ENCODE results near the gene HSD17B2. TPM values are rescaled to one million over a fixed set of nuclear protein-coding genes. Genes with fewer than 3 reads are reported as not detected.

HSD17B2 gene
- polyA plus RNA-seq, 3 donors = not detected

DNA sequence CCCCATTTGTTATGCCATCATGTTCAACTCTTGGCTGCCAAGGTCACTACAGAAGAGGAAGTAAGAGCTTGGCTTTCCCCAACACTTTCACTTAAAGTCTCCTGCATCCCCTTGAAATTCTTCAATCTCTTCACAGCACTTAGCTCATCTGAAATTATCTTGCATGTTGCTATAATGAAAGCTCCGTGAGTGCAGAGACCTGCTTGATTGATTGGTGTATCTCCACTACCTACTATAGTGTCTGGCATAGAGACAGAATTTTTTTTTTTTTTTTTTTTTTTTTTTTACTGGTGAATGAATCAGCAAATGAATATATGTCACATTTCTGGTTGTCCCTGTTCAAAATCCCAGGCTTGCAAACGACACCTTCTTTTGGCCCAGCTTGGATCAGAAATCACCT is 21.9 kb upstream of the HSD17B2 start:
- H4K20me1 ChIP-seq (ENCODE audit: insufficient read depth, low read length) = no peaks in the 10 kb centered on the region
- H2AFZ ChIP-seq (ENCODE audit: insufficient read depth, low read depth, low read length, poor library complexity, severe bottlenecking) = no peak overlapping the region
- no peak overlapping the region for H3K4me2 ChIP-seq (replicated peaks; ENCODE audit: extremely low read depth, low read length, poor library complexity, severe bottlenecking)
- TF ChIP-seq, protein P1, sequence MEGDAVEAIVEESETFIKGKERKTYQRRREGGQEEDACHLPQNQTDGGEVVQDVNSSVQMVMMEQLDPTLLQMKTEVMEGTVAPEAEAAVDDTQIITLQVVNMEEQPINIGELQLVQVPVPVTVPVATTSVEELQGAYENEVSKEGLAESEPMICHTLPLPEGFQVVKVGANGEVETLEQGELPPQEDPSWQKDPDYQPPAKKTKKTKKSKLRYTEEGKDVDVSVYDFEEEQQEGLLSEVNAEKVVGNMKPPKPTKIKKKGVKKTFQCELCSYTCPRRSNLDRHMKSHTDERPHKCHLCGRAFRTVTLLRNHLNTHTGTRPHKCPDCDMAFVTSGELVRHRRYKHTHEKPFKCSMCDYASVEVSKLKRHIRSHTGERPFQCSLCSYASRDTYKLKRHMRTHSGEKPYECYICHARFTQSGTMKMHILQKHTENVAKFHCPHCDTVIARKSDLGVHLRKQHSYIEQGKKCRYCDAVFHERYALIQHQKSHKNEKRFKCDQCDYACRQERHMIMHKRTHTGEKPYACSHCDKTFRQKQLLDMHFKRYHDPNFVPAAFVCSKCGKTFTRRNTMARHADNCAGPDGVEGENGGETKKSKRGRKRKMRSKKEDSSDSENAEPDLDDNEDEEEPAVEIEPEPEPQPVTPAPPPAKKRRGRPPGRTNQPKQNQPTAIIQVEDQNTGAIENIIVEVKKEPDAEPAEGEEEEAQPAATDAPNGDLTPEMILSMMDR (IDR thresholded peaks at IDR 0.05) = no peak
- Mint-ChIP-seq H3K9me3 (peaks cover 28 to 51% (median 39%) of the 10 kb centered on the region in 7 donors), H3K27ac (no peak overlapping the region), H3K4me3 (no peak overlapping the region), H3K4me1 (peaks cover 11% of the 10 kb centered on the region), H3K36me3 (peaks cover 2 to 3% of the 10 kb centered on the region in 2 donors), H3K27me3 (ENCODE audit: low read depth in 3 of 3) (peaks cover 10 to 21% (median 18%) of the 10 kb centered on the region in 3 donors)
- H3K4me1 ChIP-seq (ENCODE audit: control insufficient read depth in 1 of 2, insufficient read depth in 2 of 2, low read length in 2 of 2) = peaks cover 0 to 6% of the 10 kb centered on the region in 2 donors
- peaks cover 3 to 21% of the 10 kb centered on the region in 2 donors for H3K27me3 ChIP-seq (ENCODE audit: control insufficient read depth in 2 of 2, insufficient read depth in 2 of 2, low read length in 2 of 2)
- peaks cover 25 to 39% of the 10 kb centered on the region in 2 donors for H3K9me3 ChIP-seq (replicated peaks in 1 of 2; ENCODE audit: control insufficient read depth in 1 of 2, insufficient read depth in 1 of 2, low read length in 2 of 2)
- no peak overlapping the region for H3K27ac ChIP-seq (ENCODE audit: low read depth in 1 of 2, low read length in 2 of 2)
- no CpG with 5 or more reads among the region's 2 CpGs for WGBS (ENCODE audit: insufficient coverage)
- H3K79me2 ChIP-seq (ENCODE audit: insufficient read depth, low read length) = no peaks in the 10 kb centered on the region
- no peak overlapping the region for H3K9ac ChIP-seq (ENCODE audit: insufficient read depth, low read length, poor library complexity, severe bottlenecking)
- H3K4me3 ChIP-seq (replicated peaks in 1 of 3; ENCODE audit: low read depth in 2 of 3, low read length in 3 of 3) = no peak overlapping the region
- intact Hi-C loops (cut with micrococcal nuclease) = no loop called here
- DNase-seq = no peak
- no peaks in the 10 kb centered on the region for H3K36me3 ChIP-seq (replicated peaks in 1 of 2; ENCODE audit: control insufficient read depth in 1 of 2, insufficient read depth in 2 of 2, low read length in 2 of 2)

DNA sequence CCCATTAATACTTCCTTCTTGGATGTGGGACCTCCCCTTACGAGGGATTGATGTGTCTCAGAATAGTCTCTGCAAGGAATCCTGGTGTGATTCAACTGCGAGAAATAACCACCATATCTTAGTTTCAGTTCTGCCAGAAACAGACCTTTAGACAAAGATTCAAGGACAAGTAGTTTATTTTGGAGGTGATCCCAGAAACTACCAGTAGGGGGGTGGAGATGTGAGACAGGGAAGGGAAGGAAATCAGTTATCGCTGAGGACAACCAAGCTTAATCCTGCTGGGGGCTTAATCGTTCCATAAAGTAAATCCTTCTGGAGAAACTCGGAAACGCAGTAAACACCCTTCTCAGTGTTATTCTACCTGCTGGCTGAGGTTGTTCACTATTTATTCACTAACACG is 18.8 kb upstream of the HSD17B2 start:
- TF ChIP-seq, protein P1 (IDR thresholded peaks at IDR 0.05) = peak; percentile 58
- H3K79me2 ChIP-seq (ENCODE audit: insufficient read depth, low read length) = no peaks in the 10 kb centered on the region
- H4K20me1 ChIP-seq (ENCODE audit: insufficient read depth, low read length) = no peaks in the 10 kb centered on the region
- no peak overlapping the region for H3K4me3 ChIP-seq (replicated peaks in 1 of 3; ENCODE audit: low read depth in 2 of 3, low read length in 3 of 3)
- H2AFZ ChIP-seq (ENCODE audit: insufficient read depth, low read depth, low read length, poor library complexity, severe bottlenecking) = no peak overlapping the region
- peak in 1 of 3 donors; percentile 5 for DNase-seq
- H3K4me2 ChIP-seq (replicated peaks; ENCODE audit: extremely low read depth, low read length, poor library complexity, severe bottlenecking) = no peak overlapping the region
- H3K27ac Mint-ChIP-seq = peak overlapping the region in 1 of 7 donors; percentile 54
- H3K9ac ChIP-seq (ENCODE audit: insufficient read depth, low read length, poor library complexity, severe bottlenecking) = no peak overlapping the region
- intact Hi-C loops (cut with micrococcal nuclease) = no loop called here
- H3K4me3 Mint-ChIP-seq = no peak overlapping the region
- H3K9me3 ChIP-seq (replicated peaks in 1 of 2; ENCODE audit: control insufficient read depth in 1 of 2, insufficient read depth in 1 of 2, low read length in 2 of 2) = peaks cover 10 to 21% of the 10 kb centered on the region in 2 donors
- H3K27me3 ChIP-seq (ENCODE audit: control insufficient read depth in 2 of 2, insufficient read depth in 2 of 2, low read length in 2 of 2) = peaks cover 3 to 14% of the 10 kb centered on the region in 2 donors
- peaks cover 0 to 3% of the 10 kb centered on the region in 2 donors for H3K4me1 ChIP-seq (ENCODE audit: control insufficient read depth in 1 of 2, insufficient read depth in 2 of 2, low read length in 2 of 2)
- peaks cover 8 to 22% (median 18%) of the 10 kb centered on the region in 7 donors for H3K9me3 Mint-ChIP-seq
- peaks cover 2 to 3% of the 10 kb centered on the region in 2 donors for H3K36me3 Mint-ChIP-seq
- H3K36me3 ChIP-seq (replicated peaks in 1 of 2; ENCODE audit: control insufficient read depth in 1 of 2, insufficient read depth in 2 of 2, low read length in 2 of 2) = no peaks in the 10 kb centered on the region
- 40% methylated on average over 1 of the region's 7 CpGs for WGBS (ENCODE audit: insufficient coverage)
- H3K27me3 Mint-ChIP-seq (ENCODE audit: low read depth in 3 of 3) = peaks cover 6 to 28% (median 23%) of the 10 kb centered on the region in 3 donors
- H3K27ac ChIP-seq (ENCODE audit: low read depth in 1 of 2, low read length in 2 of 2) = no peak overlapping the region
- peaks cover 4% of the 10 kb centered on the region for H3K4me1 Mint-ChIP-seq
